ENCODE results near the gene RAB13.

Gene RAB13

GRCh38 chr1:153962088-153963029 lies 23.8 kb downstream of the RAB13 start:
- DNase-seq (ENCODE audit: low read depth), result no peak
- no peak for TF ChIP-seq CTCF (IDR thresholded peaks at IDR 0.05; ENCODE audit: control insufficient read depth, insufficient read depth, low read depth, low read length, missing control alignments)
- H3K4me3 ChIP-seq (ENCODE audit: control insufficient read depth, low read depth, low read length), result peak overlapping the region; percentile 81

- H3K4me3 ChIP-seq (ENCODE audit: control insufficient read depth, low read depth, low read length), result no peak overlapping the region
- no peak for DNase-seq (ENCODE audit: low read depth)
- TF ChIP-seq CTCF (IDR thresholded peaks at IDR 0.05; ENCODE audit: control insufficient read depth, insufficient read depth, low read depth, low read length, missing control alignments), result no peak
Measured at GRCh38 chr1:153961421-153961820, 24.7 kb downstream of the RAB13 start.

DNA sequence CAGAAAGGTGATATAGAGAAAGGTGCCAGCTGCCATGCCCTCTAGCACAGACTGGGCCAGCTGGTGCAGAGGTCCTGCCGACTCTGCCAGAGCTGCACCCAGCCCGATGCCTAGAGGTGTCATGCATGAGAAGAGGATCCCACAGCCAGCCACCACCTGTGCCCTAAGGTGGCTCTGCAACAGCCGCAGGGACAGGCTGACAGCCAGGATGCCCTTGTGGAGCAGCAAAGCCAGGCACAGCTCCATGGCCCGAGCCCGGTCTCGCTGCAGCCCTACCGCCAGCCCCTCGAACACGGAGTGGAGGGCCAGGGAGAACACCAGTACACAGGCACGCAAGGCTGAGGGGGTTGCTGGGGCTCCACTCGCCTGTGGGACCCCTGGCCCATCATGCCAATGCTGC lies 25.9 kb downstream of the RAB13 start:
- no peak for DNase-seq (ENCODE audit: low read depth)
- TF ChIP-seq CTCF (IDR thresholded peaks at IDR 0.05; ENCODE audit: control insufficient read depth, insufficient read depth, low read depth, low read length, missing control alignments), result no peak
- no peak overlapping the region for H3K4me3 ChIP-seq (ENCODE audit: control insufficient read depth, low read depth, low read length)

- no peak for DNase-seq (ENCODE audit: low read depth)
- no peak overlapping the region for H3K4me3 ChIP-seq (ENCODE audit: control insufficient read depth, low read depth, low read length)
- TF ChIP-seq CTCF (IDR thresholded peaks at IDR 0.05; ENCODE audit: control insufficient read depth, insufficient read depth, low read depth, low read length, missing control alignments), result no peak
Measured at GRCh38 chr1:153959454-153959853, 26.7 kb downstream of the RAB13 start.

- no peak for DNase-seq (ENCODE audit: low read depth)
- no peak for TF ChIP-seq CTCF (IDR thresholded peaks at IDR 0.05; ENCODE audit: control insufficient read depth, insufficient read depth, low read depth, low read length, missing control alignments)
- H3K4me3 ChIP-seq (ENCODE audit: control insufficient read depth, low read depth, low read length), result peak overlapping the region; percentile 97
Measured at GRCh38 chr1:153958961-153959260, 27.2 kb downstream of the RAB13 start.

DNA sequence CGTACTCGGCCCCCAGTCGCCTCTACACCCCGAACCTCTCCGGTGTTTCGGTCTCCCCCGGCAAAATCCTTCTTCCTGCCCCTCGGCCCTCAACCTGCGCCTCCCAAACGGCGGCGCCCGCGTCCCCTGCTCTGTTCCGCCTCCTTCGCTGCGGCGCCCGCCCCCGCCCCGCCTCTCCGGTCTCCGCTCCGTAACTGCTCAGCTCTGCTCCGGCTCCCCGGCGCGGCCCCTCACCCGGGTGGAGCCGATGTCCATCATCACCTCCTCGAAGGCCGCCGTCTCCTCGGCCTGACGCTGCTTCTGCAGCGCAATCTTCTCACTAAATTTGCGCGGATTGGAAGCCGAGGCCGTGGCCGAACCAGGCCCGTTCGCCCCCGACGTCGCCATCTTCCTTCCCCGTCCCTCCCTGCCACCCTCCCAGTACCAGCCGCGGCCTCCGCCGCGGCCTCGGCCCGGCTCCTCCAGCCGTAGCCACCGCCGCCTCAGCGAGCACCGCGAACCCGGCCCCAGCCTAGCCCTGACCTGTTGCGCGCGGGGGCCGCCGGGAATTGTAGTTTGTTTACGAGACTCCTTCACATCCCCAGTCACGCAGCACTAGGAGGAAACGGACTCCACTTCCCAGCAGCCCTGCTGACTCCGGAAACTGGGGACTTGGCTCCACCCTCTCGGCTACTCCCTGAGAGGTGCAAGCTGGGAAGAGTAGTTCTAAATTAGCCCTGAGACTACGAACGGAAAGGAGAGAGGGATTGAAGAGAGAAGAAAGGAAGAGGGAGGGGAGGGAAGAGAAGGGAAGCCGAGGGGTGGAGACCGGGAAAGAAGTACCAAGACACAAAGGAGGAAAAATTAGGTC lies 27.8 kb downstream of the RAB13 start, which contains the start of gene CRTC2:
Gene CRTC2 (minus strand): TSS at position 502 of the 850 bp plus-strand sequence. CDS start 115 bp downstream, at position 387.
- peak within 1 kb of the TSS; percentile 97 for H3K4me3 ChIP-seq (ENCODE audit: control insufficient read depth, low read depth, low read length)
- DNase-seq (ENCODE audit: low read depth), result peak; percentile 93
- no peak for TF ChIP-seq CTCF (IDR thresholded peaks at IDR 0.05; ENCODE audit: control insufficient read depth, insufficient read depth, low read depth, low read length, missing control alignments)

Data from AG09309 (cell line).